Measurements from ENCODE around the gene NYNRIN.
"Not testable (repeated sequence)": the region's sequence is repeated elsewhere in the genome, so short reads cannot be mapped to it uniquely, and the experiment has no call there.

The NYNRIN gene

DNA sequence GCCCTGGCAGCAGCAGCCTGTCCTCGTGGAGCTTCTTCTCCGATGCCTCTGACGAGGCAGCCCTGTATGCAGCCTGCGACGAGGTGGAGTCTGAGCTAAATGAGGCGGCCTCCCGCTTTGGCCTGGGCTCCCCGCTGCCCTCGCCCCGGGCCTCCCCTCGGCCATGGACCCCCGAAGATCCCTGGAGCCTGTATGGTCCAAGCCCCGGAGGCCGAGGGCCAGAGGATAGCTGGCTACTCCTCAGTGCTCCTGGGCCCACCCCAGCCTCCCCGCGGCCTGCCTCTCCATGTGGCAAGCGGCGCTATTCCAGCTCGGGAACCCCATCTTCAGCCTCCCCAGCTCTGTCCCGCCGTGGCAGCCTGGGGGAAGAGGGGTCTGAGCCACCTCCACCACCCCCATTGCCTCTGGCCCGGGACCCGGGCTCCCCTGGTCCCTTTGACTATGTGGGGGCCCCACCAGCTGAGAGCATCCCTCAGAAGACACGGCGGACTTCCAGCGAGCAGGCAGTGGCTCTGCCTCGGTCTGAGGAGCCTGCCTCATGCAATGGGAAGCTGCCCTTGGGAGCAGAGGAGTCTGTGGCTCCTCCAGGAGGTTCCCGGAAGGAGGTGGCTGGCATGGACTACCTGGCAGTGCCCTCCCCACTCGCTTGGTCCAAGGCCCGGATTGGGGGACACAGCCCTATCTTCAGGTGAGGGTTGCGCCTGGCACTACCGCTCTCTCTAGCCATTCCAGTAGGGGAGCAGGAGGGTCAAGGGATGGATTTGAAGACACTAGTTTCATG lies 28.7 kb upstream of the NYNRIN start:
- no peak for DNase-seq (ENCODE audit: low read depth)

GRCh38 chr14:24370748-24371147 lies 28.1 kb upstream of the NYNRIN start:
- DNase-seq (ENCODE audit: low read depth): no peak

- DNase-seq (ENCODE audit: low read depth): not testable (repeated sequence)
Measured at GRCh38 chr14:24371605-24372004, 27.2 kb upstream of the NYNRIN start.

- no peak for DNase-seq (ENCODE audit: low read depth)
Measured at GRCh38 chr14:24372701-24373416, 25.9 kb upstream of the NYNRIN start.

DNA sequence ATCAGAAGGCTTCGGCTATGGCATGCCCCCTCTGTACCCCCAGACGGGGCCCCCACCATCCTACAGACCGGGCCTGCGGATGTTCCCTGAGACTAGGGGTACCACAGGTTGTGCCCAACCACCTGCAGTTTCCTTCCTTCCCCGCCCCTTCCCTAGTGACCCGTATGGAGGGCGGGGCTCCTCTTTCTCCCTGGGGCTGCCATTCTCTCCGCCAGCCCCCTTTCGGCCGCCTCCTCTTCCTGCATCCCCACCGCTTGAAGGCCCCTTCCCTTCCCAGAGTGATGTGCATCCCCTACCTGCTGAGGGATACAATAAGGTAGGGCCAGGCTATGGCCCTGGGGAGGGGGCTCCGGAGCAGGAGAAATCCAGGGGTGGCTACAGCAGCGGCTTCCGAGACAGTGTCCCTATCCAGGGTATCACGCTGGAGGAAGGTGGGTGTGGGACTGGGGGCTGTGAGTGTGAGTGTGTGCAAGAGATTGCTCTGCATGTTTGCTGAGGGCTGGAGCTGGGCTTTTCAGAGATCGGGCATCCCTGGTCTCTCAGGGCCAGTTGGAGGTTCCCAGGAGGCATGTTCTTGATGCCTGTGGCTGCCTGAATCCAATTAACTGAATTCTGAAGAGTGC lies 22.2 kb upstream of the NYNRIN start:
- DNase-seq (ENCODE audit: low read depth): no peak

GRCh38 chr14:24377126-24377525 lies 21.7 kb upstream of the NYNRIN start:
- DNase-seq (ENCODE audit: low read depth): no peak

- no peak for DNase-seq (ENCODE audit: low read depth)
Measured at GRCh38 chr14:24377657-24378056, 21.1 kb upstream of the NYNRIN start.

DNA sequence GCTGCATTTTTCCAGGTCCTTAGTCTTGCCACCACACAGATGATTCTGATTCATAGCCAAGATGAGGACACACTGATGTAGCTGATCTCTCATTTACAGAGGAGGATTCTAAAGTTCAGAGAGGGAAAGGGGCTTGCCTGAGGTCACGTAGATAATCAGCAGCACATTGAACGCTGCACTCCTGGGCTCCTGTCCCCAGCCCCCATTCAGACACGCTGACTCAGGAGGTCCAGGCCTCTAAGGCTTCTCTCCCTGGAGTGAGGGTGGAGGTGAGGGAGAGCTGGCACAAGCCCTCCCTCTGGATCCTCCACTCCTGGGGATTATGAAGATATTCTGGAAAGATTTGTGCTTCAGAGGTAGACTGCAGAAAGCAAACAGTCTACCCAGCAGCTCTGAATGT lies 20.5 kb upstream of the NYNRIN start:
- no peak for DNase-seq (ENCODE audit: low read depth)

DNA sequence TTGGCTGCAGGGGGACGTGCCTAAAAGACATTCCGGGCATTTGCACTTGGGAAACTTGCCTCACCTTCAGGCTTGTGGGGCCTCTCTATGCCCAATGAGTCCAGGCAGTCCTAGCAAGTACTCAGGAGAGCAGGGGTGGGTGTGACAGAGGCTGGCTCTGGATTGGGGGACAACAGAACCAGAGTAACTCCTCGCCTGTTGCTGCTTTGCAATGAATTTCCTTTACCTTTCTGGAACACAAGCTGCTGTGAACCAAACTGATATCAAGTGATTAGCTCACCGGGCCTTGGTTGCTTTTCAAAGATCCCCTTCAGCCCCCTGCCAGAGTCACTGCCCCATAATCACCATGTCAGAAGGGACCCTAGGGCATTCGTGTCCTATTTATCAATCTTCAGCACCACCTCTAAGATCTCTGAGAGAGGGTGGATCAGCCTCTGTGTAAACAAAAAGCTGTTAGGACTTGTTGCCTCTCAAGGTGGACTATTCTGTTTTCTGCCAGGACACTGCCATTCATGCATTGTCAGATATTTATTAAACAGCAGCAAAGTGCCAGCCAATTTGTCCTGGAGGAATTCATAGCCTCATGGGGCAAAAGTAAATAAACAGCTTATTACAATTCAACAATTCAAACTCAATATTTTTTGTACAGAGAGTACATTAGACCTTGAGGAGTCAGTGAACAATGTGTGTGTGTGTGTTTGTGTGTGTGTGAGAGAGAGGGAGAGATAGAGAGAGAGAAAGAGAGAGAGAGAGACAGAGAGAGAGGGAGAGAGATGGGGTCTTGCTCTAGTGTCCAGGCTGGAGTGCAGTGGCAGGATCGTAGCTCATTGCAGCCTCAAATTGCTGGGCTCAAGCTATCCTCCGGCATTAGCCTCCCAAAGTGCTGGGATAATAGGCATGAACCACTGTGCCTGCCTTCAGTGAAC lies 19.6 kb upstream of the NYNRIN start:
- DNase-seq (ENCODE audit: low read depth): no peak

GRCh38 chr14:24379907-24380730 lies 18.7 kb upstream of the NYNRIN start:
- DNase-seq (ENCODE audit: low read depth): no peak

- DNase-seq (ENCODE audit: low read depth): no peak
Measured at GRCh38 chr14:24381363-24382063, 17.3 kb upstream of the NYNRIN start.

DNA sequence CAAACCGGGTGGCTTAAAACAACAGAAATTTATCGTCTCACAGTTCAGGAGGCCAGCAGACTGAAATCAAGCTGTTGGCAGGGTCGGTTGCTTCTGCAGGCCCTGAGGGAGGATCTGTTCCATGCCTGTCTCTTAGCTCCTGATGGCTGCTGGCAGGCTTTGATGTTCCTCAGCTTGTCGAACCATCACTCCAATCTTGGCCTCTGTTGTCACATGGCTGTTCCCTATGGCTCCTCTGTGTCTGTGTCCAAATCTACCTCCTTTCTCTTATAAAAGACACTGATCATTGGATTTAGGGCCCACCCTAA lies 16.8 kb upstream of the NYNRIN start:
- no peak for DNase-seq (ENCODE audit: low read depth)

DNA sequence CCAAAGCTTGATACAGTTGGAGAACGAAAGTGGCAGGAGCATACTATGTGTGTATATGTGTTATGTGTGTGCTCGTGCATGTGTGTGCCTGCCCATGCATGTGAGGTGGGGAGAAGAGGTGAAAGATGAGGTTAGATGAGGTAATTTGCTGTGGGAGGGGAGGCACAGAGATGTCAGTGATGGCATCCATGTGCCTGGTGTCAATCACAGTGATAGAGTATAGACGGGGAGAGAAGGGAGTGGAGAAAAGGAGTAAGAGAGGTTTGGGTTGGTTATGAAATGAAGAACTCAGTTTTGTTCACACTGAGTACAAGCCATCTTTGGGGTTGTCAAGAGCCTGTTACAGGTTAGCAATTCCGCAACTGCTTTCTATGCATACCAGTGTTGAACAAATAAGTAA lies 14.6 kb upstream of the NYNRIN start:
- DNase-seq (ENCODE audit: low read depth): no peak

DNA sequence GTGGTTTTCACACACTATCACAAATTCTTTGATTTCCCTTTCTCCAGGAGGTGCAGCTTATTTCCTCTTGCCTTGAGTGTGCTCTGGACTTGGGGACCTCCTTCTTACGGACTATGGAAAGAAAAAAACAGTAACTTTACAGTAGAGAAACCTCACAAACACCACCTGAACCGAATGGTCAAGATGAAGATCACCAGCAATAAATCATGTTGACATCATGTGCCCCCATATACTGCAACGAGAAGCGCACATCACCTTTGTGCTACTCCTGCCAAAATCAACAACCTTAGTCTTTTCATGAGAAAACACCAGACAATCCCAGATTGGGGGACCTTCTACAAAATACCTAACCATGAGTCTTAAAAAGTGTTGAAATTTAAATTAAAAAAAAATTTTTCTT lies 13.3 kb upstream of the NYNRIN start:
- DNase-seq (ENCODE audit: low read depth): no peak

GRCh38 chr14:24387009-24387345 lies 11.8 kb upstream of the NYNRIN start:
- no peak for DNase-seq (ENCODE audit: low read depth)

DNA sequence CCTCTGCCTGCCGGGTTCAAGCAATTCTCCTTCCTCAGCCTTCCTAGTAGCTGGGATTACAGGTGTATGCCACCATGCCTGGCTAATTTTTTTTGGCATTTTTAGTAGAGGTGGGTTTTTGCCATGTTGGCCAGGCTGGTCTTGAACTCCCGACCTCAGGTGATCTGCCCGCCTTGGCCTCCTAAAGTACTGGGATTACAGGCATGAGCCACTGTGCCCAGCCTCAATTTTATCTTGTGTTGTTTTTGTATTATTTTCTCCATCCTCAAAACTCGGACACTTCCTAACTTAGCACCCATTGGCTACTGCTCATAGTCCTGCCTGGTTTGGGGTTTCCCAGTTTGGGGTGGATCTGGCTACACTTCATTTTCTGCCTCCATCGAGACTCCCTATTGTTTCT lies 11.2 kb upstream of the NYNRIN start:
- DNase-seq (ENCODE audit: low read depth): not testable (repeated sequence)

DNA sequence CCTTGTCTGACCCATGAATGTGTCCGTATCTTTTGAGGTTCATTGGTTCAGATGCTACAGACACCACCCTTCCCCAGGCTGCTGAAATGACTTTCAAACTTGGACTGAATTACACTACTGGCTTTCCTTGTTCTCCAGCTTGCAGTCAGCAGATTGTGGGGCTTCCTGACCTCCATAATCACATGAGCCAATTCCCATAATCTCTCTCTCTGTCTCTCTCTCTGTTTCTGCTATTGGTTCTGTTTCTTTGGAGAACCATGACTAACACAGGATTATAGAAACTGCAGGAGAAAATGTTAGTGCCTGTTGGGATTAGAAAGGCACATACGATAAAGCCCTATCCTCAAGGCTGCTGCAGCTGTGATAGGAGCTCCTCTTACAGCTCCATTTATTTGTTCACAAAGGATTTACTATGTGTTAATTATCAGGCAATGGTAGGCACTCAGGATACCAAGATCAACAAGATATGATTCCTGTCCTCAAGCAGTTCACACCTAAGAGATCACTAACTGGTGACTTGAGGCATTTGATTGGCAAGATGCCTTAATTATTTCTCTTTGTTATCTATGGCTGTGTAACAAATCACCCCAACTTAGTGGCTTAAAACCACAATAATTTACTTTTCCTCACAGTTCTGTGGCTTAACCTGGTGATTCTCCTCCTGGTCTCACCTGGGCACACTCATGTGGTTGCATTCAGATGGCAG lies 10.2 kb upstream of the NYNRIN start:
- DNase-seq (ENCODE audit: low read depth): no peak

DNA sequence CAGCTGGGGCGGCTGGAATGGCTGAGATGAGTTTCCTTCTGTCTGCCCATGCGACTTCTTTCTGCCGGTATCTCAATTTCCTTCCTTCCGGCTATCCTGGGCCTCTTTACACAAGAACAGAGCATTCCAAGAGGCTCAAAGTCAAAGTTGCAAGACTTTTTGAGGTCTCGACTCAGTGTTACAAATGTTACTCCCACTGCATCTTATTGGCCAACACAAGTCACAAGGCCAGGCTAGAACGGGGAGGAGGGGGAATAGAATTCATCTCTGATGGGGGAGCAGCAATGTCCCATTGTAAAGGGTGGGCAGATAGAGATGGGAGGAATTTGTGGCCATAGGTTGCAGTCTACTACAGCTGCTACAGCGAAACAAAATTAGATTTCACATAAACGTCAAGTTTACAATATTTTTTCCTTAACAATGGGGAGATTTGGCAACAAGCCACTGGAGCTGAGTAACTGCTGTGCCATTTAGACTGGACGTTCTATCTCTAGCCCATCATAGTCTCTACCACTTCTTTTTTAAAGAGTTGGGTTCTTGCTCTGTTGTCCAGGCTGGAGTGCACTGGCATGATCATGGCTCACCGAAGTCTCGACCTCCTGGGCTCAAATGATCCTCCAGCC lies 9.5 kb upstream of the NYNRIN start:
- no peak for DNase-seq (ENCODE audit: low read depth)

- DNase-seq (ENCODE audit: low read depth): no peak
Measured at GRCh38 chr14:24390701-24391468, 7.9 kb upstream of the NYNRIN start.
